NCI-H187 treated with DMSO at 0.1 percent for 48 hours (cell line): ENCODE results near the gene HCN2.

Experiments used
- DNase-seq: peaks from one replicate; lab custom pipeline; 2025; lab: John Stamatoyannopoulos, UW

HCN2 gene

GRCh38 chr19:640606-641189 is 51.0 kb downstream of the HCN2 start:
- DNase-seq = no peak

GRCh38 chr19:641702-642101 is 52.0 kb downstream of the HCN2 start:
- DNase-seq = no peak

GRCh38 chr19:642767-643727 is 53.4 kb downstream of the HCN2 start:
- DNase-seq = no peak

GRCh38 chr19:643736-644135 is 54.1 kb downstream of the HCN2 start:
- no peak for DNase-seq

- DNase-seq = no peak
These were observed 54.7 kb downstream of the HCN2 start for GRCh38 chr19:644363-644762.

GRCh38 chr19:644789-645188 is 55.1 kb downstream of the HCN2 start:
- no peak for DNase-seq

- DNase-seq = no peak
These were observed 56.5 kb downstream of the HCN2 start for GRCh38 chr19:645912-646778.

- no peak for DNase-seq
These were observed 57.3 kb downstream of the HCN2 start for GRCh38 chr19:646779-647565.

GRCh38 chr19:647566-648284 is 58.0 kb downstream of the HCN2 start:
- no peak for DNase-seq

GRCh38 chr19:648305-648704 is 58.6 kb downstream of the HCN2 start:
- no peak for DNase-seq

- no peak for DNase-seq
These were observed 59.5 kb downstream of the HCN2 start for GRCh38 chr19:648904-649801.

GRCh38 chr19:650121-650520 is 60.4 kb downstream of the HCN2 start:
- DNase-seq = no peak

- no peak for DNase-seq
These were observed 61.6 kb downstream of the HCN2 start for GRCh38 chr19:651114-651818.

GRCh38 chr19:651991-652390 is 62.3 kb downstream of the HCN2 start:
- no peak for DNase-seq

GRCh38 chr19:652467-653389 is 63.0 kb downstream of the HCN2 start:
- no peak for DNase-seq

- DNase-seq = no peak
These were observed 63.7 kb downstream of the HCN2 start for GRCh38 chr19:653425-653824.

- DNase-seq = no peak
These were observed 66.0 kb downstream of the HCN2 start for GRCh38 chr19:655691-656090.
